HAP-1 (cell line): Measurements from ENCODE around the gene HNF1A.
"Not testable (repeated sequence)": the region's sequence is repeated elsewhere in the genome, so short reads cannot be mapped to it uniquely, and the experiment has no call there.

Experiments used
- DNase-seq, 2 experiments: peaks; one replicate each; pipeline ENCODE4 v3.0.0-alpha.2; 2016 to 2020; ENCODE audit warnings: low spot score in 2 of 2
- H3K27me3 ChIP-seq: fragments of 250-450 bp; sonication (Bioruptor Pico); 2 replicates; pipeline ENCODE4 v1.5.1; 2020; ENCODE audit warnings: low read depth, mild to moderate bottlenecking, moderate library complexity
- H3K36me3 ChIP-seq: fragments of 250-450 bp; sonication (Bioruptor Pico); replicated peaks from 2 replicates; pipeline ENCODE4 v1.5.1; 2020; ENCODE audit warnings: mild to moderate bottlenecking
- H3K4me1 ChIP-seq: fragments of 250-450 bp; sonication (Bioruptor Pico); 2 replicates; pipeline ENCODE4 v1.5.1; 2020; ENCODE audit warnings: mild to moderate bottlenecking
- H3K4me3 ChIP-seq: fragments of 250-450 bp; sonication (Bioruptor Pico); 2 replicates; pipeline ENCODE4 v1.5.1; 2020; ENCODE audit warnings: mild to moderate bottlenecking, moderate library complexity
- H3K9me3 ChIP-seq: fragments of 250-450 bp; sonication (Bioruptor Pico); 2 replicates; pipeline ENCODE4 v1.5.1; 2020; ENCODE audit warnings: mild to moderate bottlenecking, moderate library complexity
- in situ Hi-C: fragments of 300-500 bp; cut with MboI; formaldehyde crosslinking; loops from 3 replicates; pipeline ENCODE4 v1.14.3; 2020; ENCODE audit warnings: low sequenced_read_pairs, inconsistent platforms, mixed read lengths

Gene HNF1A

DNA sequence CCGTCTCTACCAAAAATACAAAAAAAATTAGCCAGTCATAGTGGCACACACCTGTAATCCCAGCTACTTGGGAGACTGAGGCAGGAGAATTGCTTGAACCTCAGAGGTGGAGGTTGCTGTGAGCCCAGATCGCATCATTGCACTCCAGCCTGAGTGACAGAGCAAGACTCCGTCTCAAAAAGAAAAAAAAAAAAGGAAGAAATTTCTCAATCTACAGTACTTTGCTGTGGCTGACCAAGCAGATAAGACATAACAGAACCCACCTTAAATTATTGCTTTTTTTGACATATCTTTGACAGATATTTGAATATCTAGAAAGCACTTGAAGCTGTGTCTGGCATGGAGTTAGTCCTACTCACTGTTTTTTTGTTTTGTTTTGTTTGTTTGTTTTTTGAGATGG is 34.9 kb upstream of the HNF1A start:
- Histone ChIP-seq H3K4me1 (no peaks in the 10 kb centered on the region), H3K36me3 (no peaks in the 10 kb centered on the region), H3K9me3 (no peaks in the 10 kb centered on the region), H3K27me3 (no peaks in the 10 kb centered on the region), H3K4me3 (no peak overlapping the region)
- in situ Hi-C loops, result no loop called here
- no peak for DNase-seq

DNA sequence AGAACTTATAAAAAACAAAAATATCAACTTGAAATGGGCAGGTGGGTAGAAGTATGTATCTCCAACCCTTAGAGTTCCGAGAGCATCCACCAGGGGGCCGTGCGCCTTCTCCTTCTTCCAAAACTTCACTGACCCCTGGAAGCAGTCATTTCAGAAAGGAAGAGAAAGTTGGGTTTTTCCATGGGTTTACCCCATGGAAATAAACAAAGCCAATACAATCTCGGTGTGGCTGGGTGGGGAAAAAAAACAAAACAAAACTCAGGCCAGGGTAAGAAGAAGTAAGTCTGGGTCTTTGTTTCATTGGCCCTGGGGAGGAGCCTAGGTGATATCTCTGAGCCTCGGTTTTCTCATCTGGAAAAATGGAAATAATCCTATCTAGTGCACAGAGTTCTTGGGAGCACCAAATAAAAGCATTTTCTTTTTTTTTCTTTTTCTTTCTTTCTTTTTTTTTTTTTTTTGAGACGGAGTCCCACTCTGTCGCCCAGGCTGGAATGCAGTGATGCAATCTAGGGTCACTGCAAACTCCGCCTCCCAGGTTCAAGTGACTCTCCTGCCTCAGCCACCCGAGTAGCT is 33.6 kb upstream of the HNF1A start:
- no peak overlapping the region for H3K4me3 ChIP-seq
- no peaks in the 10 kb centered on the region for H3K4me1 ChIP-seq
- H3K9me3 ChIP-seq, result no peaks in the 10 kb centered on the region
- no peaks in the 10 kb centered on the region for H3K27me3 ChIP-seq
- peak; percentile 58 to 87 for DNase-seq
- in situ Hi-C loops, result no loop called here
- H3K36me3 ChIP-seq, result no peaks in the 10 kb centered on the region

DNA sequence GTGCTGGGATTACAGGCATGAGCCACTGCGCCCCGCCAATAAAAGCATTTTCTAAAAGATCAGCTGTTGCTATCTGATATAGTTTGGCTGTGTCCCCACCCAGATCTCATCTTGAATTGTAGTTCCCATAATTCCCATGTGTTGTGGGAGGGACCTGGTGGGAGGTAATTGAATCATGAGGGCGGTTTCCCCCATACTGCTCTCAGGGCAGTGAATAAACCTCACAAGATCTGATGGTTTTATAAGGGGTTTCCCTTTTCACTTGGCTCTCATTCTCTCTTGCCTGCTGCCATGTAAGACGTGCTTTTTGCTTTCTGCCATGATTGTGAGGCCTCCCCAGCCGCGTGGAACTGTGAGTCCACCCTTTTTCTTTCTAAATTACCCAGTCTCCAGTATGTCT is 32.8 kb upstream of the HNF1A start:
- H3K27me3 ChIP-seq, in situ Hi-C loops, H3K4me1 ChIP-seq, DNase-seq, H3K9me3 ChIP-seq, H3K4me3 ChIP-seq, H3K36me3 ChIP-seq: not testable (repeated sequence)

GRCh38 chr12:120950260-120950799 is 28.0 kb upstream of the HNF1A start:
- H3K4me3 ChIP-seq, in situ Hi-C loops, DNase-seq, H3K9me3 ChIP-seq, H3K36me3 ChIP-seq, H3K4me1 ChIP-seq, H3K27me3 ChIP-seq: not testable (repeated sequence)

GRCh38 chr12:120950807-120951206 is 27.5 kb upstream of the HNF1A start:
- in situ Hi-C loops, result no loop called here
- DNase-seq, result no peak
- Histone ChIP-seq H3K9me3 (no peaks in the 10 kb centered on the region), H3K4me3 (no peak overlapping the region), H3K27me3 (no peaks in the 10 kb centered on the region), H3K4me1 (no peaks in the 10 kb centered on the region), H3K36me3 (no peaks in the 10 kb centered on the region)

DNA sequence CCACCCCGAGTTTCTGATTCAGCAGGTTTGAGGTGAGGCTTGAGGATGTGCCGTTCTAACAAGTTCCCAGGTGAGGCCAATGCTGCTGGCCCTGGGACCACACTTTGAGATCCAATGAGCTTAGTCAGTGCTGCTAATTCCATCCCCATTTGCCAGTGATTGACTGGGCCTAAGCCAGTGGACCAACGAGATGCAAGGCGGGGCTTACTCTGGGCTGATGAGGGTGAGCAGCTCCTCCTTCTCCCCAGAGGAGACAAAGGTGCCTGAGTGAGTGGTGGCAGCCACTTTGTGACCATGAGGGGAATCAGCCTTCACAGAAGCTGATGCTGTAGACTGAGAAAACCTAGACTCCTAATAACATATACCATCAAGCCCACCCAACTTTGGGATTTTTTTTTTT is 23.1 kb upstream of the HNF1A start:
- Histone ChIP-seq H3K36me3 (no peaks in the 10 kb centered on the region), H3K9me3 (no peaks in the 10 kb centered on the region), H3K27me3 (no peaks in the 10 kb centered on the region), H3K4me1 (no peaks in the 10 kb centered on the region), H3K4me3 (no peak overlapping the region)
- DNase-seq, result no peak
- in situ Hi-C loops, result no loop called here

DNA sequence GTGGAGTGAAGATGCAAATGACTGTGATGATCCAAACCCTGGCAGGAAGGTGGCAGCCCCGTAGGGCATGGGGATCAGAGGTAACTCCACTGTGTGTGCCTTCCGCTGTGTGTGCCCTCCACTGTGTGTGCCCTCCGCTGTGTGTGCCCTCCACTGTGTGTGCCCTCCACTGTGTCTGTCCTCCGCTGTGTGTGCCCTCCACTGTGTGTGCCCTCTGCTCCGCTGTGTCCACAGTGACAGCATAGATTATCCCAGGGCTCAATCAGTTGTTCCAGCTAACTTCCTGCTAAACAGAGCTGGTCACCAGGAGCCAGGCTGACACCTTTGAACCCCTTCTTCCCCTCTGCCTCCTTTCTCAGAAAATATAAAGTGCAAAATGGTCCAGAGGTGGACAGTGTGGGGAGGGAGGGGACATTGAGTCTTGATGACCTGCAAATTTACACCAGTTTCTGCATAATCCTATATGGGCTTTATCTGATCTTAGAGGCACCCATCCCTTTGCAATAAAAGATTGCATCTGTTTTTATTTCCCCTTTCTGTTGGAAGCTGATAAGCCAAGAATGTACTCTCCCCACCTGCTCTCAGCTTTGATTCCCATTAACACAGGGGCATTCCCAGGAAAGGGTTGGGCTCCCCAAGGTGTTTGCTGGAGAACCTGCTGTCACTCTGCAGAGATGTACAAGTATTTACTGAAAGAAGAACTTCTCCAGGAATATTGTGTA is 21.6 kb upstream of the HNF1A start:
- in situ Hi-C loops, result no loop called here
- Histone ChIP-seq H3K36me3 (no peaks in the 10 kb centered on the region), H3K27me3 (no peaks in the 10 kb centered on the region), H3K9me3 (no peaks in the 10 kb centered on the region), H3K4me1 (no peaks in the 10 kb centered on the region), H3K4me3 (no peak overlapping the region)
- no peak for DNase-seq

GRCh38 chr12:120959111-120959878 is 19.0 kb upstream of the HNF1A start:
- H3K27me3 ChIP-seq, result no peaks in the 10 kb centered on the region
- in situ Hi-C loops, result no loop called here
- no peaks in the 10 kb centered on the region for H3K4me1 ChIP-seq
- no peaks in the 10 kb centered on the region for H3K36me3 ChIP-seq
- no peaks in the 10 kb centered on the region for H3K9me3 ChIP-seq
- DNase-seq, result no peak
- H3K4me3 ChIP-seq, result no peak overlapping the region

DNA sequence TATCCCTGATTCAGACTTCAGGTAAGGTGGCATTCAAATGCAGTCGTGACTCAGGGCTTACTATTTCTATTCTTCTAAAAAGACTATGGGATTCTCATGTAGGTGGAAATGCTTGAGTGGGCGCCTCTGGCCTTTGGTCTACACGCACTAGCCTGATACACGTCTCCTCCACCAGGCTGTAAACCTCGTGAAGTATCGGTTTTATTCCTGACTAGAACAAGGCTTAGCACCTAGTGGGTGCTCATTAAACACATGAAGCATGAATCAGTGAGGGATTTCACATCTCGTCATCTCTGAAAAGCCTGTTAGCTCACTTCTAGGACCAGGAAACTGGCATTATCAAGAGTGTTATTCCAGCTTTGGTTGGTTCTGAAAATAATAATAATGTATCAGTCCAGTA is 17.7 kb upstream of the HNF1A start:
- Histone ChIP-seq H3K9me3 (no peaks in the 10 kb centered on the region), H3K4me1 (no peaks in the 10 kb centered on the region), H3K4me3 (no peak overlapping the region), H3K36me3 (no peaks in the 10 kb centered on the region), H3K27me3 (no peaks in the 10 kb centered on the region)
- no peak for DNase-seq
- in situ Hi-C loops, result loop anchor here (10.0 kb wide), 1 partner anchor 376 kb away; the partner anchor contains the start of gene POP5

- in situ Hi-C loops, result loop anchor here (10.0 kb wide), 1 partner anchor 377 kb away; the partner anchor contains the start of gene POP5
- Histone ChIP-seq H3K4me1 (peaks cover 2% of the 10 kb centered on the region; the same call in 1 of the 2 replicates), H3K36me3 (no peaks in the 10 kb centered on the region), H3K9me3 (no peaks in the 10 kb centered on the region), H3K27me3 (no peaks in the 10 kb centered on the region), H3K4me3 (no peak overlapping the region)
- peak in 1 of 2 experiments; percentile 35 for DNase-seq
Measured at GRCh38 chr12:120961604-120962531, 16.5 kb upstream of the HNF1A start.

DNA sequence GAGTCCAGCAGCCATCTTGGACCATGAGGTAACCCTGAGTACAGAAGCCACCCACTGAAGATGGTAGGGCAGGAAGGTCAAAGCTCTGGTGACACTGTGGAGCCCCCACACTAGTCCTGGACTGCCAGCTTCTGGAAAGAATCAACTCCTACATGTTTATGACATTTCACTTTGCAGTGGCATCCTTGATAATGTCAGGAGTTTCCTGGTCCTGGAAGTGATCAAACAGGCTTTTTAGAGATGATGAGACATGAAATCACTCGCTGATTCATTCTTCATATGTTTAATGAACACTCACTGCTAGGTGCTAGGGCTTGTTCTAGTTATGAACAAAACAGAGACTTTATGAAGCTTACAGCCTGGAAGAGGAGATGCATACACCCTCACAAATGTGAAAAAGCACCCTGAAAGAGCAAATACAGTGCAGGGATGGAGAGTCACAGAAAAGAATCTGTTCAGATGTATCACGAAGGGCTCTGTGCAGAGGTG is 15.8 kb upstream of the HNF1A start:
- H3K36me3 ChIP-seq, result no peaks in the 10 kb centered on the region
- H3K4me3 ChIP-seq, result no peak overlapping the region
- no peaks in the 10 kb centered on the region for H3K9me3 ChIP-seq
- peaks cover 2% of the 10 kb centered on the region; the same call in 1 of the 2 replicates for H3K4me1 ChIP-seq
- DNase-seq, result no peak
- H3K27me3 ChIP-seq, result no peaks in the 10 kb centered on the region
- in situ Hi-C loops, result loop anchor here (10.0 kb wide), 1 partner anchor 378 kb away; the partner anchor contains the start of gene POP5

GRCh38 chr12:120964298-120964697 is 14.0 kb upstream of the HNF1A start:
- Histone ChIP-seq H3K4me1 (peaks cover 2% of the 10 kb centered on the region; the same call in 1 of the 2 replicates), H3K4me3 (no peak overlapping the region), H3K27me3 (no peaks in the 10 kb centered on the region), H3K36me3 (no peaks in the 10 kb centered on the region), H3K9me3 (no peaks in the 10 kb centered on the region)
- in situ Hi-C loops, result loop anchor here (10.0 kb wide), 1 partner anchor 379 kb away; the partner anchor contains the start of gene POP5
- DNase-seq, result no peak
